A549 (cell line): ENCODE data around the gene CD2AP. TPM values are rescaled to one million over a fixed set of nuclear protein-coding genes. Genes with fewer than 3 reads are reported as not detected.

Source experiments
- ATAC-seq, 2 experiments: fragments of 200-7000 bp in 1 of 2; fragments of >200 bp in 1 of 2; cut with Nextera tagmentation in 1 of 2; cut with Tn5 transposase in 1 of 2; 3 replicates each; pipeline versions ENCODE4 v1.8.0 to v1.9.1; 2018 to 2020; ENCODE audit warnings: mild to moderate bottlenecking in 1 of 2, moderate library complexity in 1 of 2
- CTCF ChIA-PET: fragments of 300-600 bp; sonication (Branson Sonifier 250); formaldehyde crosslinking; extraction: SDS; loops from one replicate; lab custom pipeline; 2021; ENCODE audit warnings: antibody characterized with exemption, inconsistent platforms; lab: Yijun Ruan, JAX
- POLR2A ChIA-PET: fragments of 350-600 bp; formaldehyde crosslinking; extraction: SDS; loops from one replicate; lab custom pipeline; 2021; ENCODE audit warnings: antibody characterized with exemption, inconsistent platforms; lab: Yijun Ruan, JAX
- DNase-seq, 2 experiments: peaks; one replicate each; pipeline versions ENCODE4 v3.0.0 to v3.0.0-alpha.2; 2011 to 2016; ENCODE audit warnings: low read depth in 1 of 2, low spot score in 1 of 2
- FAIRE-seq: peaks from 2 replicates; lab custom pipeline; 2011; peaks lifted over from hg19 to GRCh38; lab: Jason Lieb, UNC
- H3K27ac ChIP-seq, 2 experiments: fragments of >200 bp; sonication (Bioruptor Twin); formaldehyde crosslinking; 3 replicates each; pipeline ENCODE4 v1.5.1; 2016 to 2017
- H3K4me1 ChIP-seq: fragments of >200 bp; sonication (Bioruptor Twin); formaldehyde crosslinking; 3 replicates; pipeline ENCODE4 v1.6.1; 2016
- H3K4me2 ChIP-seq: fragments of >200 bp; sonication (Bioruptor Twin); formaldehyde crosslinking; 3 replicates; pipeline ENCODE4 v1.6.1; 2016
- H3K4me3 ChIP-seq: fragments of >200 bp; sonication (Bioruptor Twin); formaldehyde crosslinking; 3 replicates; pipeline ENCODE4 v1.5.1; 2016
- H3K9me3 ChIP-seq: fragments of >200 bp; sonication (Bioruptor Twin); formaldehyde crosslinking; 3 replicates; pipeline ENCODE4 v1.6.1; 2016
- BHLHE40 ChIP-seq: IDR thresholded peaks from 2 replicates; pipeline ENCODE4 v1.6.1; 2012; ENCODE audit warnings: low read depth, low read length, inconsistent platforms
- CBX2 ChIP-seq: fragments of 200-600 bp; sonication (generic); IDR thresholded peaks from 2 replicates; pipeline ENCODE4 v1.6.1; 2016; ENCODE audit warnings: low read depth, mild to moderate bottlenecking, borderline replicate concordance
- CEBPB ChIP-seq, 2 experiments: fragments of >200 bp in 1 of 2; sonication (Bioruptor Twin) in 1 of 2; formaldehyde crosslinking in 1 of 2; IDR thresholded peaks; 2 replicates each; pipeline ENCODE4 v1.6.1; 2012 to 2016
- CHD2 ChIP-seq: fragments of 150-350 bp; IDR thresholded peaks from 2 replicates; pipeline ENCODE4 v1.6.1; 2014; ENCODE audit warnings: low read length; ENCODE audit not compliant: partially characterized antibody
- EHF ChIP-seq: fragments of 250-450 bp; sonication (Bioruptor Pico); IDR thresholded peaks from 2 replicates; pipeline ENCODE4 v1.5.0; 2020; ENCODE audit warnings: mild to moderate bottlenecking
- EHMT2 ChIP-seq: fragments of 200-600 bp; sonication (generic); IDR thresholded peaks from 2 replicates; pipeline ENCODE4 v1.6.1; 2016; ENCODE audit warnings: antibody characterized with exemption, low read depth, mild to moderate bottlenecking, moderate library complexity
- EP300 ChIP-seq, 2 experiments: fragments of >200 bp; sonication (Bioruptor Twin); formaldehyde crosslinking; IDR thresholded peaks; 2 replicates in 1 of 2; 3 replicates in 1 of 2; pipeline ENCODE4 v1.6.1; 2016 to 2017
- ESRRA ChIP-seq: fragments of 150-350 bp; IDR thresholded peaks from 2 replicates; pipeline ENCODE4 v1.6.1; 2014; ENCODE audit warnings: mild to moderate bottlenecking, low read length, borderline replicate concordance
- FOSB ChIP-seq: fragments of 250-450 bp; sonication (Bioruptor Pico); IDR thresholded peaks from 2 replicates; pipeline ENCODE4 v1.5.0; 2020; ENCODE audit warnings: mild to moderate bottlenecking, moderate library complexity
- FOSL2 ChIP-seq, 2 experiments: fragments of 450-650 bp in 1 of 2; fragments of >200 bp in 1 of 2; sonication (Bioruptor Twin) in 1 of 2; formaldehyde crosslinking; IDR thresholded peaks; 2 replicates each; pipeline versions ENCODE4 v1.5.0 to v1.6.1; 2016 to 2020; ENCODE audit warnings: mild to moderate bottlenecking in 1 of 2, moderate library complexity in 1 of 2
- FOXS1 ChIP-seq: fragments of 250-450 bp; sonication (Bioruptor Pico); IDR thresholded peaks from 2 replicates; pipeline ENCODE4 v1.5.0; 2020; ENCODE audit warnings: mild to moderate bottlenecking, moderate library complexity
- HEYL ChIP-seq: fragments of 250-450 bp; sonication (Bioruptor Pico); IDR thresholded peaks from 2 replicates; pipeline ENCODE4 v1.8.0; 2021; ENCODE audit warnings: mild to moderate bottlenecking, moderate library complexity
- HOXB13 ChIP-seq: fragments of 250-450 bp; sonication (Bioruptor Pico); IDR thresholded peaks from 2 replicates; pipeline ENCODE4 v1.5.0; 2020; ENCODE audit warnings: low read depth, mild to moderate bottlenecking, moderate library complexity
- HOXB5 ChIP-seq: fragments of 250-450 bp; sonication (Bioruptor Pico); IDR thresholded peaks from 2 replicates; pipeline ENCODE4 v1.5.0; 2020; ENCODE audit warnings: mild to moderate bottlenecking, moderate library complexity
- JUNB ChIP-seq: fragments of >200 bp; sonication (Bioruptor Twin); formaldehyde crosslinking; IDR thresholded peaks from 2 replicates; pipeline ENCODE4 v1.6.1; 2016
- KDM1A ChIP-seq: fragments of 200-600 bp; sonication (generic); IDR thresholded peaks from 2 replicates; pipeline ENCODE4 v1.6.1; 2016; ENCODE audit warnings: low read depth, mild to moderate bottlenecking
- KDM5A ChIP-seq: fragments of 200-600 bp; sonication (generic); IDR thresholded peaks from 2 replicates; pipeline ENCODE4 v1.6.1; 2016; ENCODE audit warnings: antibody characterized with exemption, mild to moderate bottlenecking
- MAZ ChIP-seq: fragments of 150-350 bp; IDR thresholded peaks from 2 replicates; pipeline ENCODE4 v1.6.1; 2014; ENCODE audit warnings: antibody characterized with exemption, low read depth, low read length, borderline replicate concordance
- RAD21 ChIP-seq, 2 experiments: fragments of >200 bp in 1 of 2; sonication (Bioruptor Twin) in 1 of 2; formaldehyde crosslinking in 1 of 2; IDR thresholded peaks in 1 of 2; conservative IDR thresholded peaks in 1 of 2; 2 replicates in 1 of 2; 3 replicates in 1 of 2; pipeline ENCODE4 v1.6.1; 2012 to 2018; ENCODE audit warnings: inconsistent platforms in 1 of 2
- RCOR1 ChIP-seq: fragments of 150-350 bp; IDR thresholded peaks from 2 replicates; pipeline ENCODE4 v1.6.1; 2014; ENCODE audit warnings: antibody characterized with exemption, low read length, low read depth
- RFX5 ChIP-seq: fragments of 450-650 bp; IDR thresholded peaks from 2 replicates; pipeline ENCODE4 v1.7.1; 2014; ENCODE audit warnings: antibody characterized with exemption, mild to moderate bottlenecking, moderate library complexity
- TFCP2L1 ChIP-seq: fragments of 250-450 bp; sonication (Bioruptor Pico); IDR thresholded peaks from 2 replicates; pipeline ENCODE4 v1.5.0; 2021; ENCODE audit warnings: mild to moderate bottlenecking
- TP53 ChIP-seq: fragments of 250-450 bp; sonication (Bioruptor Pico); IDR thresholded peaks from 2 replicates; pipeline ENCODE4 v1.5.0; 2021; ENCODE audit warnings: mild to moderate bottlenecking, moderate library complexity
- ZNF302 ChIP-seq: fragments of 250-450 bp; sonication (Bioruptor Pico); IDR thresholded peaks from 2 replicates; pipeline ENCODE4 v1.9.0; 2021; ENCODE audit warnings: inconsistent platforms, mild to moderate bottlenecking, moderate library complexity
- WGBS: methylation state at CpG from one replicate; pipeline ENCODE4 v1.1.6; 2017; ENCODE audit errors: missing lambda C conversion rate; 5-methylcytosine and 5-hydroxymethylcytosine counted together
- polyA plus RNA-seq, 4 experiments: library from polyadenylated mRNA; depleted of rRNA in 3 of 4; stranded (reverse); fragments of >200 nt; fragmentation: RNase III in 1 of 4; extraction: RNeasy Plus Mini Kit Qiagen cat#74134 plus additional on column Dnase treatment in 1 of 4; gene quantifications; 2 replicates in 3 of 4; 3 replicates in 1 of 4; pipeline ENCODE4 v1.2.3, GENCODE V29; 2011 to 2017
- TF ChIP-seq, protein P1 (sequence below): IDR thresholded peaks from 2 replicates; pipeline ENCODE4 v1.6.1; 2012
- TF ChIP-seq, protein P2 (sequence below): fragments of >200 bp; sonication (Bioruptor Twin); formaldehyde crosslinking; IDR thresholded peaks from 3 replicates; pipeline ENCODE4 v1.6.1; 2016
- TF ChIP-seq, protein P3 (sequence below): fragments of 150-350 bp; IDR thresholded peaks from 2 replicates; pipeline ENCODE4 v1.6.1; 2014; ENCODE audit warnings: low read depth, mild to moderate bottlenecking, low read length

Gene CD2AP
- polyA plus RNA-seq, 2 of the 4 experiments (the other 2 are of a cell fraction), result 18.8 to 35.7 TPM

DNA sequence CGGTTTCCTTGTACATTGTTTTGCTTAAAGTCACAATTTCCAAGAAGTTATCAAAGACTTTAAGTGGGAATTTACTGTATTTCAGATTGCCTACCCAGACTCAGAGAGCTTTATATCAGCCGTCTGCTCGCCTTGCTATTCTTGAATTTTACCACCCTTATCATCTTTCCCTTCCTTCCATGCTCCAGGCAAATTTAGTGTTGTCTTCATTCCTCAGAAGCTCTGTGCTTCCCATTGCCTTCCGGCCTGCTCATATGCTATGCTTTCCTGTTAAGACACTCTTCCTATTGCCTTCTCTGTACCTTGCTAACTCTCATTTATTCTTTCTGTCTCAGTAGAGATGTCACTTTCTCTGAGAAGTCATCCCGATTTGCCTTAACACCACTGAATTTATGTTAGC is 52.1 kb downstream of the CD2AP start:
- WGBS, result 91% methylated on average over 5 of the region's 5 CpGs
- ATAC-seq, result no peak
- CTCF ChIA-PET, result no interaction called here
- no peak overlapping the region for H3K27ac ChIP-seq
- no peak for FAIRE-seq
- H3K4me1 ChIP-seq, result peaks cover 15% of the 10 kb centered on the region
- TF ChIP-seq HOXB5 (CRISPR knock-in tag) (no peak), RFX5 (no peak), EP300 (IDR thresholded peaks at IDR 0.05) (no peak), CEBPB (IDR thresholded peaks at IDR 0.05) (no peak), FOSB (CRISPR knock-in tag) (no peak), MAZ (no peak), TP53 (CRISPR knock-in tag) (no peak), FOXS1 (CRISPR knock-in tag) (no peak), FOSL2 (IDR thresholded peaks at IDR 0.05) (no peak), FOSL2 (CRISPR knock-in tag; IDR thresholded peaks at IDR 0.05) (no peak), RAD21 (conservative IDR thresholded peaks at IDR 0.05 in 1 of 2, IDR thresholded peaks at IDR 0.05 in 1 of 2) (no peak), HOXB13 (CRISPR knock-in tag) (no peak), EHMT2 (no peak), JUNB (no peak)
- TF ChIP-seq, protein P1, sequence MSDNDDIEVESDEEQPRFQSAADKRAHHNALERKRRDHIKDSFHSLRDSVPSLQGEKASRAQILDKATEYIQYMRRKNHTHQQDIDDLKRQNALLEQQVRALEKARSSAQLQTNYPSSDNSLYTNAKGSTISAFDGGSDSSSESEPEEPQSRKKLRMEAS, result no peak
- no peaks in the 10 kb centered on the region for H3K9me3 ChIP-seq
- POLR2A ChIA-PET, result no interaction called here
- no peak overlapping the region for H3K4me2 ChIP-seq
- no peak for DNase-seq
- H3K4me3 ChIP-seq, result no peak overlapping the region

DNA sequence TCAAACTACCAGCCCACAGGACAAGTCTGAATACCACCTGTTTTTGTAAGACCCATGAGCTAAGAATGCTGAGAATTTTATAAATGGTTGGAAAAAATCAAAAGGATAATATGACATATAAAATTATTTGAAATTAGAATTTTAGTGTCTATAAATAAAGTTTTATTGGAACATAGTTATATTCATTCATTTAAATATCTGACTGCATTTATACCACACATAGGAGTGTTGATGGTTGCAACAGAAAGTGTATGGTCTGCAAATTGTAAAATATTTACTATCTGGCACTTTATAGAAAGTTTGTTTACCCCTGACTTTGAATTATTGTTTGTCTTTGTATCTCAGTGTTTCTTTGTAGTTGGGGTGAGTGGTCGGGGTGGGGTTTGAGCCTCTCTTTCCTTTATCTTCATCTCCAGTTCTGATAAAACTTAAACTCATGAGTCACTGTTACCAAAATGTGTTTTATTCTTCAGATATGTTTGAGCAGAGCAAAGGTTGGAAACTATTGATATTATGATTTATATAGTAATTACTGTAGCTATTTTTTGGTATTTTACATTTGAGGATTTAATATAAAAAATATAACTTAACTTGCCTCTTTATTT is 55.5 kb downstream of the CD2AP start:
- FAIRE-seq (no peak), DNase-seq (no peak), ATAC-seq (no peak)
- WGBS, result 4% methylated on average over 1 of the region's 1 CpG
- ChIA-PET POLR2A (no interaction called here), CTCF (no interaction called here)
- peak overlapping the region; percentile 37; the same call in 1 of the 3 replicates for H3K4me2 ChIP-seq
- no peak overlapping the region for H3K4me3 ChIP-seq
- no peak overlapping the region for H3K27ac ChIP-seq
- peaks cover 15% of the 10 kb centered on the region for H3K4me1 ChIP-seq
- TF ChIP-seq KDM1A (no peak), HEYL (CRISPR knock-in tag) (no peak), TFCP2L1 (CRISPR knock-in tag) (no peak), CHD2 (no peak), ZNF302 (CRISPR knock-in tag) (no peak), BHLHE40 (no peak), HOXB13 (CRISPR knock-in tag) (no peak), ESRRA (no peak), EP300 (IDR thresholded peaks at IDR 0.05) (no peak), RCOR1 (no peak), JUNB (no peak), CBX2 (no peak), KDM5A (no peak), EHF (no peak), FOSL2 (IDR thresholded peaks at IDR 0.05) (no peak), FOSL2 (CRISPR knock-in tag; IDR thresholded peaks at IDR 0.05) (no peak)
- TF ChIP-seq, protein P2, sequence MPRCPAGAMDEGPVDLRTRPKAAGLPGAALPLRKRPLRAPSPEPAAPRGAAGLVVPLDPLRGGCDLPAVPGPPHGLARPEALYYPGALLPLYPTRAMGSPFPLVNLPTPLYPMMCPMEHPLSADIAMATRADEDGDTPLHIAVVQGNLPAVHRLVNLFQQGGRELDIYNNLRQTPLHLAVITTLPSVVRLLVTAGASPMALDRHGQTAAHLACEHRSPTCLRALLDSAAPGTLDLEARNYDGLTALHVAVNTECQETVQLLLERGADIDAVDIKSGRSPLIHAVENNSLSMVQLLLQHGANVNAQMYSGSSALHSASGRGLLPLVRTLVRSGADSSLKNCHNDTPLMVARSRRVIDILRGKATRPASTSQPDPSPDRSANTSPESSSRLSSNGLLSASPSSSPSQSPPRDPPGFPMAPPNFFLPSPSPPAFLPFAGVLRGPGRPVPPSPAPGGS, result no peak
- TF ChIP-seq, protein P3, sequence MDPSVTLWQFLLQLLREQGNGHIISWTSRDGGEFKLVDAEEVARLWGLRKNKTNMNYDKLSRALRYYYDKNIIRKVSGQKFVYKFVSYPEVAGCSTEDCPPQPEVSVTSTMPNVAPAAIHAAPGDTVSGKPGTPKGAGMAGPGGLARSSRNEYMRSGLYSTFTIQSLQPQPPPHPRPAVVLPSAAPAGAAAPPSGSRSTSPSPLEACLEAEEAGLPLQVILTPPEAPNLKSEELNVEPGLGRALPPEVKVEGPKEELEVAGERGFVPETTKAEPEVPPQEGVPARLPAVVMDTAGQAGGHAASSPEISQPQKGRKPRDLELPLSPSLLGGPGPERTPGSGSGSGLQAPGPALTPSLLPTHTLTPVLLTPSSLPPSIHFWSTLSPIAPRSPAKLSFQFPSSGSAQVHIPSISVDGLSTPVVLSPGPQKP, result no peak
- TF ChIP-seq, all 56 proteins: peak for 0
- no peaks in the 10 kb centered on the region for H3K9me3 ChIP-seq
